ENCODE data around the gene ZFP57.
"Not testable (repeated sequence)": the region's sequence is repeated elsewhere in the genome, so short reads cannot be mapped to it uniquely, and the experiment has no call there.

GRCh38 chr6:29661502-29662141, 19.3 kb downstream of the ZFP57 start:
- not testable (repeated sequence) for TF ChIP-seq POLR2AphosphoS5 (IDR thresholded peaks at IDR 0.05; ENCODE audit: low read depth, low read length); TAF1 (IDR thresholded peaks at IDR 0.05; ENCODE audit: low read depth, low read length); POLR2A (IDR thresholded peaks at IDR 0.05; ENCODE audit: low read depth, low read length); PAX5 (IDR thresholded peaks at IDR 0.05; ENCODE audit: insufficient read depth, low read length, severe bottlenecking); POU2F2 (IDR thresholded peaks at IDR 0.05; ENCODE audit: low read depth, low read length); SPI1 (IDR thresholded peaks at IDR 0.05; ENCODE audit: low read depth, low read length)
